H9 (cell line): ENCODE results near the gene UBL4A. TPM values are rescaled to one million over a fixed set of nuclear protein-coding genes. Genes with fewer than 3 reads are reported as not detected.

Experiments
- DNase-seq: peaks from one replicate; pipeline ENCODE4 v3.0.0-alpha.2; 2017
- H2AFZ ChIP-seq: one replicate; pipeline ENCODE4 v1.6.1; 2013; ENCODE audit warnings: mild to moderate bottlenecking, low read length, control low read depth, moderate library complexity
- H2AK5ac ChIP-seq: 2 replicates; pipeline ENCODE4 v1.6.1; 2013; ENCODE audit warnings: low read length, control low read depth, mixed read lengths; ENCODE audit not compliant: insufficient read length
- H2BK120ac ChIP-seq: one replicate; pipeline ENCODE4 v1.6.1; 2013; ENCODE audit warnings: low read depth, mild to moderate bottlenecking, low read length, control low read depth, inconsistent platforms; ENCODE audit not compliant: poor library complexity, severe bottlenecking
- H2BK12ac ChIP-seq: 2 replicates; pipeline ENCODE4 v1.6.1; 2013; ENCODE audit warnings: low read length, control low read depth, mixed read lengths, low read depth; ENCODE audit not compliant: insufficient read length
- H2BK15ac ChIP-seq: 2 replicates; pipeline ENCODE4 v1.6.1; 2013; ENCODE audit warnings: low read depth, low read length, control low read depth
- H2BK20ac ChIP-seq: one replicate; pipeline ENCODE4 v1.6.1; 2013; ENCODE audit warnings: low read depth, mild to moderate bottlenecking, low read length, control low read depth, inconsistent platforms; ENCODE audit not compliant: poor library complexity, severe bottlenecking
- H2BK5ac ChIP-seq: 2 replicates; pipeline ENCODE4 v1.6.1; 2013; ENCODE audit warnings: low read length, control low read depth, mixed read lengths; ENCODE audit not compliant: insufficient read length
- H3K14ac ChIP-seq: 2 replicates; pipeline ENCODE4 v1.6.1; 2013; ENCODE audit warnings: low read length, control low read depth; ENCODE audit not compliant: insufficient read depth
- H3K18ac ChIP-seq: 2 replicates; pipeline ENCODE4 v1.6.1; 2013; ENCODE audit warnings: low read depth, mild to moderate bottlenecking, mixed read lengths, low read length, control low read depth; ENCODE audit not compliant: insufficient read length
- H3K23ac ChIP-seq: 2 replicates; pipeline ENCODE4 v1.6.1; 2013; ENCODE audit warnings: low read length, control low read depth, mixed read lengths, low read depth; ENCODE audit not compliant: insufficient read length
- H3K23me2 ChIP-seq: 2 replicates; pipeline ENCODE4 v1.6.1; 2013; ENCODE audit warnings: low read depth, mild to moderate bottlenecking, mixed read lengths, low read length, control low read depth; ENCODE audit not compliant: insufficient read length, poor library complexity, severe bottlenecking
- H3K27ac ChIP-seq: 2 replicates; pipeline ENCODE4 v1.5.1; 2013; ENCODE audit warnings: low read length, control low read depth, mixed read lengths, low read depth; ENCODE audit not compliant: insufficient read length
- H3K27me3 ChIP-seq: 2 replicates; pipeline ENCODE4 v1.6.1; 2013; ENCODE audit warnings: low read length, control low read depth, inconsistent platforms; ENCODE audit not compliant: insufficient read depth
- H3K4ac ChIP-seq: 2 replicates; pipeline ENCODE4 v1.6.1; 2013; ENCODE audit warnings: low read depth, mild to moderate bottlenecking, control low read depth, inconsistent platforms, low read length, moderate library complexity
- H3K4me1 ChIP-seq: 2 replicates; pipeline ENCODE4 v1.6.1; 2013; ENCODE audit warnings: low read length, control low read depth, inconsistent platforms; ENCODE audit not compliant: insufficient read depth
- H3K4me2 ChIP-seq: 2 replicates; pipeline ENCODE4 v1.6.1; 2013; ENCODE audit warnings: low read length, control low read depth, mixed read lengths; ENCODE audit not compliant: insufficient read length, insufficient read depth
- H3K56ac ChIP-seq: 2 replicates; pipeline ENCODE4 v1.6.1; 2013; ENCODE audit warnings: low read depth, mild to moderate bottlenecking, mixed read lengths, low read length, control low read depth; ENCODE audit not compliant: insufficient read length
- H3K79me1 ChIP-seq: 2 replicates; pipeline ENCODE4 v1.6.1; 2013; ENCODE audit warnings: low read depth, mild to moderate bottlenecking, moderate library complexity, low read length, control low read depth, inconsistent platforms; ENCODE audit not compliant: insufficient read depth, poor library complexity, severe bottlenecking
- H3K79me2 ChIP-seq: 2 replicates; pipeline ENCODE4 v1.6.1; 2013; ENCODE audit warnings: low read length, control low read depth, inconsistent platforms; ENCODE audit not compliant: insufficient read depth
- H3K9ac ChIP-seq: 2 replicates; pipeline ENCODE4 v1.6.1; 2013; ENCODE audit warnings: low read length, control low read depth, mixed read lengths; ENCODE audit not compliant: insufficient read length; ENCODE audit errors: extremely low read depth
- H3K9me3 ChIP-seq: one replicate; pipeline ENCODE4 v1.6.1; 2013; ENCODE audit warnings: low read depth, low read length, inconsistent platforms; ENCODE audit not compliant: control insufficient read depth
- H3T11ph ChIP-seq: one replicate; pipeline ENCODE4 v1.6.1; 2013; ENCODE audit warnings: mild to moderate bottlenecking, low read length, control low read depth, inconsistent platforms
- H4K20me1 ChIP-seq: one replicate; pipeline ENCODE4 v1.6.1; 2013; ENCODE audit not compliant: control insufficient read depth, insufficient read length, insufficient read depth
- H4K5ac ChIP-seq: 2 replicates; pipeline ENCODE4 v1.6.1; 2013; ENCODE audit warnings: low read depth, mild to moderate bottlenecking, mixed read lengths, low read length, control low read depth; ENCODE audit not compliant: insufficient read length
- H4K8ac ChIP-seq: replicated peaks from 2 replicates; pipeline ENCODE4 v1.6.1; 2013; ENCODE audit warnings: low read length, control low read depth, mixed read lengths, low read depth; ENCODE audit not compliant: insufficient read length
- H4K91ac ChIP-seq: 2 replicates; pipeline ENCODE4 v1.6.1; 2013; ENCODE audit warnings: low read depth, mild to moderate bottlenecking, moderate library complexity, mixed read lengths, low read length, control low read depth; ENCODE audit not compliant: insufficient read length
- H3K27ac Mint-ChIP-seq, 3 experiments: 2 replicates in 2 of 3; 3 replicates in 1 of 3; pipeline ENCODE4 v1.8.0; 2020 to 2021; ENCODE audit warnings: mixed read lengths in 3 of 3, mild to moderate bottlenecking in 1 of 3, moderate library complexity in 1 of 3
- H3K27me3 Mint-ChIP-seq: 2 replicates; pipeline ENCODE4 v1.8.0; 2021; ENCODE audit warnings: low read depth, mild to moderate bottlenecking, moderate library complexity, mixed read lengths
- H3K36me3 Mint-ChIP-seq, 3 experiments: 2 replicates in 2 of 3; 3 replicates in 1 of 3; pipeline ENCODE4 v1.8.0; 2020 to 2021; ENCODE audit warnings: low read depth in 3 of 3, mixed read lengths in 3 of 3; ENCODE audit not compliant: insufficient read depth in 1 of 3
- H3K4me1 Mint-ChIP-seq, 2 experiments: 2 replicates each; pipeline ENCODE4 v1.8.0; 2020; ENCODE audit warnings: mixed read lengths in 2 of 2
- H3K4me3 Mint-ChIP-seq, 2 experiments: 2 replicates in 1 of 2; 3 replicates in 1 of 2; pipeline ENCODE4 v1.8.0; 2020 to 2021; ENCODE audit warnings: mild to moderate bottlenecking in 2 of 2, mixed read lengths in 2 of 2, moderate library complexity in 1 of 2
- H3K9me3 Mint-ChIP-seq, 2 experiments: 2 replicates in 1 of 2; 3 replicates in 1 of 2; pipeline ENCODE4 v1.8.0; 2020; ENCODE audit warnings: mild to moderate bottlenecking in 2 of 2, mixed read lengths in 2 of 2, moderate library complexity in 1 of 2
- CTCF ChIP-seq: fragments of 200-600 bp; sonication (generic); conservative IDR thresholded peaks from 3 replicates; pipeline ENCODE4 v1.8.0; 2021; ENCODE audit warnings: antibody characterized with exemption, mild to moderate bottlenecking
- WGBS: extraction: QIAGEN DNeasy Blood & Tissue Kit; methylation state at CpG from one replicate; pipeline ENCODE4 v1.1.7; 2013; ENCODE audit warnings: missing lambda C conversion rate, low lambda C conversion rate, mixed read lengths; ENCODE audit not compliant: insufficient read length; ENCODE audit errors: extremely low coverage; 5-methylcytosine and 5-hydroxymethylcytosine counted together
- total RNA-seq: library from RNA; stranded (reverse); gene quantifications from 2 replicates; pipeline ENCODE4 v1.2.1, GENCODE V29; 2021

Gene UBL4A
- total RNA-seq, 1 experiment from 2014 or later, result 30.9 TPM

- no peak overlapping the region for H3K56ac ChIP-seq
- H3K27ac ChIP-seq, result no peak overlapping the region
- H4K20me1 ChIP-seq, result no peaks in the 10 kb centered on the region
- Mint-ChIP-seq H3K36me3 (peaks cover 11 to 22% (median 20%) of the 10 kb centered on the region in 3 experiments), H3K9me3 (peaks cover 56 to 61% of the 10 kb centered on the region in 2 experiments), H3K4me3 (no peak overlapping the region), H3K27me3 (peaks cover 2% of the 10 kb centered on the region; the same call in 1 of the 2 replicates), H3K27ac (no peak overlapping the region), H3K4me1 (no peaks in the 10 kb centered on the region)
- no peak overlapping the region for H2AFZ ChIP-seq
- no peaks in the 10 kb centered on the region for H3K23me2 ChIP-seq
- no peak overlapping the region for H3K18ac ChIP-seq
- no peaks in the 10 kb centered on the region for H3K4me1 ChIP-seq
- no peak overlapping the region for H3K4ac ChIP-seq
- H2BK20ac ChIP-seq, result no peak overlapping the region
- no peak overlapping the region for H2BK12ac ChIP-seq
- H3K79me1 ChIP-seq, result no peaks in the 10 kb centered on the region
- H3K9ac ChIP-seq, result no peak overlapping the region
- H3K4me2 ChIP-seq, result no peak overlapping the region
- H3K23ac ChIP-seq, result no peak overlapping the region
- H3K79me2 ChIP-seq, result no peaks in the 10 kb centered on the region
- peaks cover 8% of the 10 kb centered on the region for H3K9me3 ChIP-seq
- TF ChIP-seq CTCF, result no peak
- no peaks in the 10 kb centered on the region for H3K27me3 ChIP-seq
- no peak overlapping the region for H4K8ac ChIP-seq
- WGBS, result no CpG with 5 or more reads among the region's 3 CpGs
- no peak for DNase-seq
- H3K14ac ChIP-seq, result no peak overlapping the region
- H2BK5ac ChIP-seq, result no peak overlapping the region
- H2BK15ac ChIP-seq, result no peak overlapping the region
- H2AK5ac ChIP-seq, result no peak overlapping the region
- H4K5ac ChIP-seq, result no peak overlapping the region
- no peak overlapping the region for H4K91ac ChIP-seq
- no peak overlapping the region for H3T11ph ChIP-seq
- no peak overlapping the region for H2BK120ac ChIP-seq
These were observed 16.6 kb upstream of the UBL4A start for GRCh38 chrX:154502989-154503388.
